ENCODE measurements around the gene IKZF1. TPM values are rescaled to one million over a fixed set of nuclear protein-coding genes. Genes with fewer than 3 reads are reported as not detected.
"Not testable (repeated sequence)": the region's sequence is repeated elsewhere in the genome, so short reads cannot be mapped to it uniquely, and the experiment has no call there.

Gene IKZF1
- total RNA-seq, 4 donors from 2014 or later = 0.22 to 3.6 (median 1.9) TPM

DNA sequence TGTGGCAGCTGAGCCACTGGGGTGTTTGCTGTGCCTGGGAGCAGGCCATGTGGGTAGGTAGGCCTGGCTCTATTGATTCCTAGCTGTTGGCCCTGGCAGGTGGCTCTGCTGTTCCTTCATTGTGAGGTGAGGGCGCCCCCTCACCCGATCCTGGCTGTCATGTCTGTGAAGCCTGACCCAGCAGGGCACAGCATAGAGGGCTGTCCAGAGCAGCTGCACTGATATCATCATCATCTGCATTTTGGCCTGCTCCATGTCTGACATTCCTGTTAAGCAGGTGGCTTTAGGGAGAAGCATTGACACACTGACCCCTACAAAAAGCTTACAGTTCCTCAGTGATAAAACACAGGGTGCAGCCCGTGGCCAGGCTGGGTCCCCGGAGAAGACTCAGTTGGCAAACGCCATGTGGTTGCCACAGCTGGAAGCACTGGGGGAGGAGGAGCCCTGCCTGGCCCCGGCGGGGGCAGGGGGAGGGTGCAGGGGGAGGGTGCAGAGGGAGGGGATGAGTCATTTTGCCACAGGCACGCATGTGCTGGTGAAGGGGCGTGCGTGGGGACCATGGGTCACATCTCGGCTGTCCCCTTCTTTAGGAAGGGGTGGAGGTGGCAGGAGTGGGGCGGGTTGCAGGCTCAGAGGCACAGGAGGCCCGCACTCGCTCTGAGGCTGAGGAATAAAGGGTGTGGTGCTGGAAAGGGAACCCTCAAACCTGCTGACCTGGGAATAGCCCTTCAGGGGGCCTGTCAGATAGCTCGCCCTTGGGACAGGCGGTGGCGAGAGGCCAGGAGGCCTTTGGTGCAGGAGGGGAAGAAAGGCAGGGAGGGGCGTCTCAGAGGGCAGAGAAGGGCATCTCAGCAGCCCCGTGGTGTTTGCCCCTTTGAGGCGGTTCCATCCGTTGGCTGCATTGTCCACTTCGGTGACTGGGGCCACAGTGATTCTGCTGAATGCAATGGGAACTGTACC, 31.6 kb downstream of the IKZF1 start:
- H3K36me3 ChIP-seq = no peaks in the 10 kb centered on the region
- intact Hi-C loops (cut with DNase I; ENCODE audit: low total_unique reads) = no loop called here
- H3K27ac ChIP-seq = no peak overlapping the region
- H3K27me3 ChIP-seq = no peaks in the 10 kb centered on the region
- no peak for ATAC-seq
- in situ Hi-C loops (cut with MboI; ENCODE audit: low sequenced_read_pairs in 4 of 4) = no loop called here
- DNase-seq = no peak
- no peaks in the 10 kb centered on the region for H3K9me3 ChIP-seq
- TF ChIP-seq, protein P1, sequence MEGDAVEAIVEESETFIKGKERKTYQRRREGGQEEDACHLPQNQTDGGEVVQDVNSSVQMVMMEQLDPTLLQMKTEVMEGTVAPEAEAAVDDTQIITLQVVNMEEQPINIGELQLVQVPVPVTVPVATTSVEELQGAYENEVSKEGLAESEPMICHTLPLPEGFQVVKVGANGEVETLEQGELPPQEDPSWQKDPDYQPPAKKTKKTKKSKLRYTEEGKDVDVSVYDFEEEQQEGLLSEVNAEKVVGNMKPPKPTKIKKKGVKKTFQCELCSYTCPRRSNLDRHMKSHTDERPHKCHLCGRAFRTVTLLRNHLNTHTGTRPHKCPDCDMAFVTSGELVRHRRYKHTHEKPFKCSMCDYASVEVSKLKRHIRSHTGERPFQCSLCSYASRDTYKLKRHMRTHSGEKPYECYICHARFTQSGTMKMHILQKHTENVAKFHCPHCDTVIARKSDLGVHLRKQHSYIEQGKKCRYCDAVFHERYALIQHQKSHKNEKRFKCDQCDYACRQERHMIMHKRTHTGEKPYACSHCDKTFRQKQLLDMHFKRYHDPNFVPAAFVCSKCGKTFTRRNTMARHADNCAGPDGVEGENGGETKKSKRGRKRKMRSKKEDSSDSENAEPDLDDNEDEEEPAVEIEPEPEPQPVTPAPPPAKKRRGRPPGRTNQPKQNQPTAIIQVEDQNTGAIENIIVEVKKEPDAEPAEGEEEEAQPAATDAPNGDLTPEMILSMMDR (IDR thresholded peaks at IDR 0.05 in 4 of 5, conservative IDR thresholded peaks at IDR 0.05 in 1 of 5) = no peak
- TF ChIP-seq POLR2A (IDR thresholded peaks at IDR 0.05) = no peak
- no peak overlapping the region for H3K4me3 ChIP-seq
- H3K4me1 ChIP-seq = no peaks in the 10 kb centered on the region

DNA sequence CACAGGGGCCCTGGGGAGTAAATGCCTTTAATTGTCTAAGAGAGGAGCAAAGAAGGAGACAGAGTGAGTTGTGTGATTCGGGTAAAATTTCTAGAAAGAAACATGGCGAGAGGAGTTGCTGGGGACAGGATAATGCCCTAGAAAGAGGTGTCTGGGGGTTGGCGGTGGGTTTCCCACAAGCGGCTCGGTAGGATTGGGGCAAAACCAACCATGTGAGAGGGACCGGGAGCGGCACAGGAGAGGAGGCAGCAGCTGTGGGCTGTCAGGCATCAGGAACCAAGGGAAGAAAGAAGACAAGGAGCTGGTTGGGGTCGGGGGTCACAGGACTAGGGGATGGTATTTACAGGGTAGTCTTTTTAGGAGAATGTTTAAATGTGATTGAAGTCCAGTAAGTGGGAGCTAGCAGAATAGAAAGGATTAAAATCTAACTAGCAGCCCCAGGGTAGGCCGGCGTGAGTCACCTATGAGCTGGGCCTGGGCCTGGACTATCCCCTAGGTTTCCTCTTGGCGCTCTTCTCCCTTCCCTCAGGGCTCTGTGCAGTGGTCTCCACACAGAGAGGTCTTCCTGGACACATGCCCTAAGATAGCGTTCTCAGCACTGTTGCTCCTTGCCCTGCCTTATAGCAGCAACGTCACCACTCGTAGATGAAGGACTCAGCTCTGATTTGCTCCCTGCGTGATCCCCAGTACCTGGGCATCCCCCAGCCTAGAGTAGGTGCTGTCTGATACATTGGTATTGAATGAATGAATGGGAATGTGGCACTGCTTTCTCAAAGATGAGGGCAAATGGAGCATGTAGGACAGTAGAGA, 32.6 kb downstream of the IKZF1 start:
- no peak for DNase-seq
- in situ Hi-C loops (cut with MboI; ENCODE audit: low sequenced_read_pairs in 4 of 4) = no loop called here

DNA sequence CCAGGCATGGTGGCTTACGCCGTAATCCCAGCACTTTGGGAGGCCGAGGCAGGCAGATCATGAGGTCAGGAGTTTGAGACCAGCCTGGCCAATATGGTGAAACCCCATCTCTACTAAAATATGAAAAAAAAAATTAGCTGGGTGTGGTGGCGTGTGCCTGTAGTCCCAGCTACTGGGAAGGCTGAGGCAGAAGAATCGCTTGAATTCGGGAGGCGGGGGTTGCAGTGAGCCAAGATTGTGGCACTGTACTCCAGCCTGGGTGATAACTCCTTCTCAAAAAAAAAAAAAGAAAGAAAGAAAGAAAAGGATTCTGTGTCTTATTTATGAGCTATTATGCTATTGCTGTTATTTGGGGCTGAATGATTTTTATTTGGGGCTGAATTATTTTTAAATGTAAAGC, 35.0 kb downstream of the IKZF1 start:
- H3K27ac ChIP-seq; H3K4me3 ChIP-seq; H3K4me1 ChIP-seq; ATAC-seq; H3K9me3 ChIP-seq; DNase-seq; H3K36me3 ChIP-seq; in situ Hi-C loops (cut with MboI; ENCODE audit: low sequenced_read_pairs in 4 of 4); H3K27me3 ChIP-seq; intact Hi-C loops (cut with DNase I; ENCODE audit: low total_unique reads): not testable (repeated sequence)

More for the DNA sequence above, 32.6 kb downstream of the IKZF1 start:
- TF ChIP-seq POLR2A (IDR thresholded peaks at IDR 0.05) = no peak
- TF ChIP-seq, protein P1 (IDR thresholded peaks at IDR 0.05 in 4 of 5, conservative IDR thresholded peaks at IDR 0.05 in 1 of 5) = no peak
- intact Hi-C loops (cut with DNase I; ENCODE audit: low total_unique reads) = no loop called here
- no peaks in the 10 kb centered on the region for H3K9me3 ChIP-seq
- H3K27me3 ChIP-seq = no peaks in the 10 kb centered on the region
- no peak for ATAC-seq
- H3K36me3 ChIP-seq = no peaks in the 10 kb centered on the region
- H3K27ac ChIP-seq = no peak overlapping the region
- no peaks in the 10 kb centered on the region for H3K4me1 ChIP-seq
- H3K4me3 ChIP-seq = no peak overlapping the region

DNA sequence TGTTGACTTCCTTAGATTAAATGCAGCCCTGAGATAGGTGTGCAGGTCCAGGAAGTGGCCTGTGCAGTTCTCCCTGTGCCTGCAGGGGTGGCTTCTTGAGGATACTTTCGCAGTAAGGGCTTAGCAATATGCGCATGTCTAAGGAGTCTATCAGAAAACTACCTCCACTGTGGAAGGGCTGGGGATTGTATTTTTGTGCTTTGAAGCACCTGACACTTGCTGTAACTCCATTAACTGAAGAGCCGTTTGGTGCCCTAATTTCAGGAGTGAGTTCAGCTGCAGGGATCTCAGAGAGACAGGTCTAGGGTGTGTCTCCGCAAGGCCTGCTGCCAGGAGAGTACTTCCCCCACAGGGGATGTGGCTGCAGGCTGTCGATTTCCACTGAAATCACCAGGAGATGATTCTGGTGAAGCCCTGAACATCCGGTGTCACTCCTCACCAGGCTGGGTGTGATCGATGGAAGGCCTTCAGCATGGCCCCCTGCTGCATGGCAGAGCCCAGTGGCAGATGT, 35.5 kb downstream of the IKZF1 start:
- no peak for ATAC-seq
- H3K4me1 ChIP-seq = no peaks in the 10 kb centered on the region
- no peaks in the 10 kb centered on the region for H3K36me3 ChIP-seq
- no peaks in the 10 kb centered on the region for H3K27me3 ChIP-seq
- in situ Hi-C loops (cut with MboI; ENCODE audit: low sequenced_read_pairs in 4 of 4) = no loop called here
- no peak for DNase-seq
- no peak overlapping the region for H3K27ac ChIP-seq
- intact Hi-C loops (cut with DNase I; ENCODE audit: low total_unique reads) = no loop called here
- H3K9me3 ChIP-seq = no peaks in the 10 kb centered on the region
- TF ChIP-seq, protein P1 (IDR thresholded peaks at IDR 0.05 in 4 of 5, conservative IDR thresholded peaks at IDR 0.05 in 1 of 5) = no peak
- no peak for TF ChIP-seq POLR2A (IDR thresholded peaks at IDR 0.05)
- no peak overlapping the region for H3K4me3 ChIP-seq

DNA sequence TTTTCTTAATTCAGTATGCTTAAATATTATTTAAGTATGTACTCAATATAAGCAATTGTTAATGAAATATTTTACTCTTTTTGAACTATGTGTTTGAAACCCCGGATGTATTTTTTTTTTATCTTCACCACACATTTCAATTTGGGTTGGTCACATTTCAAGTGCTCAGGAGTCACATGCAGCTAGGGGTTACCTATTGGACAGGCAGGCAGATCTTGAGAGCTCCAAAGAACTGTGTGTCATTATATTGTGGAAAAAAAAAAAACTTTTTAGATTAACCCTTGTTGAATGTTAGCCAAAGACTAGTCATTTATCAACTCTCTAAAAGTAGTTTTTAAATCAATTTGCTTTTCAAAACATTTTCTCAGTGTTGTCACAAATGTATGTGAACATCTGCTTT, 37.2 kb downstream of the IKZF1 start:
- Histone ChIP-seq H3K27ac (no peak overlapping the region), H3K4me3 (no peak overlapping the region), H3K4me1 (no peaks in the 10 kb centered on the region), H3K9me3 (no peaks in the 10 kb centered on the region), H3K36me3 (no peaks in the 10 kb centered on the region), H3K27me3 (no peaks in the 10 kb centered on the region)
- ATAC-seq (no peak), DNase-seq (no peak)
- TF ChIP-seq POLR2A (IDR thresholded peaks at IDR 0.05) = no peak
- TF ChIP-seq, protein P1 (IDR thresholded peaks at IDR 0.05 in 4 of 5, conservative IDR thresholded peaks at IDR 0.05 in 1 of 5) = no peak
- intact Hi-C loops (cut with DNase I; ENCODE audit: low total_unique reads) = no loop called here
- in situ Hi-C loops (cut with MboI; ENCODE audit: low sequenced_read_pairs in 4 of 4) = no loop called here
